HEK293 (cell line): Measurements from ENCODE around the gene HTR7.
"Not testable (repeated sequence)": the region's sequence is repeated elsewhere in the genome, so short reads cannot be mapped to it uniquely, and the experiment has no call there.

Source experiments
- CTCF ChIA-PET: fragments of 350-600 bp; formaldehyde crosslinking; extraction: SDS; loops from one replicate; lab custom pipeline; 2021; ENCODE audit warnings: antibody characterized with exemption; lab: Yijun Ruan, JAX
- POLR2A ChIA-PET: fragments of 300-600 bp; formaldehyde crosslinking; extraction: SDS; loops from one replicate; lab custom pipeline; 2020; ENCODE audit warnings: antibody characterized with exemption, inconsistent platforms; lab: Yijun Ruan, JAX
- H3K27ac ChIP-seq: fragments of 200-500 bp; sonication (Bioruptor generic); 2 replicates; pipeline ENCODE4 v1.5.1; 2014; ENCODE audit warnings: low read depth, low read length, control low read depth, inconsistent platforms; ENCODE audit errors: extremely low read depth
- H3K36me3 ChIP-seq, 2 experiments: fragments of 200-500 bp in 1 of 2; sonication (Bioruptor generic) in 1 of 2; 1 replicate in 1 of 2; 2 replicates in 1 of 2; pipeline ENCODE4 v1.5.1; 2014 to 2017; ENCODE audit warnings: inconsistent platforms in 2 of 2, low read length in 2 of 2; ENCODE audit not compliant: control insufficient read depth in 2 of 2, insufficient read depth in 1 of 2
- H3K4me1 ChIP-seq: fragments of 200-500 bp; sonication (Bioruptor generic); 2 replicates; pipeline ENCODE4 v1.5.1; 2014; ENCODE audit warnings: mild to moderate bottlenecking, low read length, inconsistent platforms; ENCODE audit not compliant: control insufficient read depth, insufficient read depth
- H3K4me3 ChIP-seq: 2 replicates; pipeline ENCODE4 v1.5.1; 2011; ENCODE audit warnings: low read depth, mild to moderate bottlenecking, control low read depth, low read length, moderate library complexity
- H3K9me3 ChIP-seq: fragments of 200-500 bp; sonication (Bioruptor generic); 2 replicates; pipeline ENCODE4 v1.5.1; 2014; ENCODE audit warnings: low read depth, low read length, inconsistent platforms; ENCODE audit not compliant: control insufficient read depth, insufficient read depth
- PRDM1 ChIP-seq: fragments of 450-650 bp; formaldehyde crosslinking; IDR thresholded peaks from 2 replicates; pipeline ENCODE4; 2016; ENCODE audit warnings: missing biosample characterization, missing genetic modification characterization
- TCF7L2 ChIP-seq: IDR thresholded peaks from 2 replicates; pipeline ENCODE4 v1.6.1; 2011; ENCODE audit warnings: low read depth, mild to moderate bottlenecking, inconsistent platforms, low read length, moderate library complexity, borderline replicate concordance
- ZEB2 ChIP-seq: fragments of 450-650 bp; formaldehyde crosslinking; IDR thresholded peaks from 2 replicates; pipeline ENCODE4 v1.5.1; 2016; ENCODE audit warnings: missing biosample characterization, missing genetic modification characterization
- ZNF138 ChIP-seq: fragments of 450-650 bp; formaldehyde crosslinking; IDR thresholded peaks from 2 replicates; pipeline ENCODE4 v1.5.1; 2016; ENCODE audit warnings: missing biosample characterization, missing genetic modification characterization, borderline replicate concordance
- ZNF202 ChIP-seq: fragments of 450-650 bp; formaldehyde crosslinking; IDR thresholded peaks from 2 replicates; pipeline ENCODE4 v1.5.1; 2016; ENCODE audit warnings: missing biosample characterization, missing genetic modification characterization, borderline replicate concordance
- ZNF211 ChIP-seq: fragments of 450-650 bp; formaldehyde crosslinking; IDR thresholded peaks from 2 replicates; pipeline ENCODE4 v1.5.1; 2016; ENCODE audit warnings: low read depth, missing biosample characterization, missing genetic modification characterization
- ZNF302 ChIP-seq: fragments of 450-650 bp; formaldehyde crosslinking; IDR thresholded peaks from 2 replicates; pipeline ENCODE4 v1.5.1; 2016; ENCODE audit warnings: missing biosample characterization, missing genetic modification characterization, low read depth
- ZNF335 ChIP-seq: fragments of 450-650 bp; formaldehyde crosslinking; conservative IDR thresholded peaks from 2 replicates; pipeline ENCODE4 v1.5.1; 2016; ENCODE audit warnings: missing biosample characterization, missing genetic modification characterization
- ZNF404 ChIP-seq: fragments of 450-650 bp; formaldehyde crosslinking; IDR thresholded peaks from 2 replicates; pipeline ENCODE4 v1.5.1; 2017; ENCODE audit warnings: missing biosample characterization, missing genetic modification characterization
- ZNF670 ChIP-seq: fragments of 450-650 bp; formaldehyde crosslinking; IDR thresholded peaks from 2 replicates; pipeline ENCODE4 v1.5.1; 2016; ENCODE audit warnings: missing biosample characterization, missing genetic modification characterization, low read depth
- ZNF677 ChIP-seq: fragments of 450-650 bp; IDR thresholded peaks from 2 replicates; pipeline ENCODE4 v1.5.0; 2018; ENCODE audit warnings: missing biosample characterization, mild to moderate bottlenecking, missing genetic modification characterization, moderate library complexity
- TF ChIP-seq, protein P1 (sequence below): fragments of 450-650 bp; formaldehyde crosslinking; IDR thresholded peaks from 2 replicates; pipeline ENCODE4 v1.5.1; 2016; ENCODE audit warnings: missing biosample characterization, missing genetic modification characterization, borderline replicate concordance
- TF ChIP-seq, protein P2 (sequence below): fragments of 450-650 bp; formaldehyde crosslinking; IDR thresholded peaks from 2 replicates; pipeline ENCODE4 v1.5.1; 2016; ENCODE audit warnings: missing biosample characterization, missing genetic modification characterization, low read depth
- TF ChIP-seq, protein P3 (sequence below): fragments of 450-650 bp; formaldehyde crosslinking; IDR thresholded peaks from 2 replicates; pipeline ENCODE4 v1.5.1; 2016; ENCODE audit warnings: missing biosample characterization, missing genetic modification characterization

The HTR7 gene

DNA sequence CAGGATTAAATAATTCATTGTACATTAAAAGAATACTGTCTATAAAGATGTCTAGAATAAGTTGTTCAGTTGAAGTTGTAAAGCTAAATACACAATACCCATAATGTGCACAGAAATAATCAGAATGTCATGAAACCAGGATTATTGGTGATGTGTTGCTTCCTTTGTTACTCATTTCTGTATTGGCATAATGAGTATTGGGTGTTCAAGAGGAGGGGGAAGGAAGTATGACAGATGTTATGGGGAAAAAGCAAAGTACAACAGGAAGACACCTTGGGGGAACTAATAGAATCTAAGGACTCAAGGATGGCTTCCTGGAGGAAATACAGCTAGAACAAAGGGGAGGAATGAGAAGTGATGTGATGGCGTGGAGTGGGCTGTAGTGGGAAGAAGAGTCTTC, 48.1 kb upstream of the HTR7 start:
- H3K9me3 ChIP-seq: no peaks in the 10 kb centered on the region
- ChIA-PET POLR2A (no interaction called here), CTCF (no interaction called here)
- H3K36me3 ChIP-seq: peaks cover 12 to 56% of the 10 kb centered on the region in 2 experiments
- TF ChIP-seq, protein P1, sequence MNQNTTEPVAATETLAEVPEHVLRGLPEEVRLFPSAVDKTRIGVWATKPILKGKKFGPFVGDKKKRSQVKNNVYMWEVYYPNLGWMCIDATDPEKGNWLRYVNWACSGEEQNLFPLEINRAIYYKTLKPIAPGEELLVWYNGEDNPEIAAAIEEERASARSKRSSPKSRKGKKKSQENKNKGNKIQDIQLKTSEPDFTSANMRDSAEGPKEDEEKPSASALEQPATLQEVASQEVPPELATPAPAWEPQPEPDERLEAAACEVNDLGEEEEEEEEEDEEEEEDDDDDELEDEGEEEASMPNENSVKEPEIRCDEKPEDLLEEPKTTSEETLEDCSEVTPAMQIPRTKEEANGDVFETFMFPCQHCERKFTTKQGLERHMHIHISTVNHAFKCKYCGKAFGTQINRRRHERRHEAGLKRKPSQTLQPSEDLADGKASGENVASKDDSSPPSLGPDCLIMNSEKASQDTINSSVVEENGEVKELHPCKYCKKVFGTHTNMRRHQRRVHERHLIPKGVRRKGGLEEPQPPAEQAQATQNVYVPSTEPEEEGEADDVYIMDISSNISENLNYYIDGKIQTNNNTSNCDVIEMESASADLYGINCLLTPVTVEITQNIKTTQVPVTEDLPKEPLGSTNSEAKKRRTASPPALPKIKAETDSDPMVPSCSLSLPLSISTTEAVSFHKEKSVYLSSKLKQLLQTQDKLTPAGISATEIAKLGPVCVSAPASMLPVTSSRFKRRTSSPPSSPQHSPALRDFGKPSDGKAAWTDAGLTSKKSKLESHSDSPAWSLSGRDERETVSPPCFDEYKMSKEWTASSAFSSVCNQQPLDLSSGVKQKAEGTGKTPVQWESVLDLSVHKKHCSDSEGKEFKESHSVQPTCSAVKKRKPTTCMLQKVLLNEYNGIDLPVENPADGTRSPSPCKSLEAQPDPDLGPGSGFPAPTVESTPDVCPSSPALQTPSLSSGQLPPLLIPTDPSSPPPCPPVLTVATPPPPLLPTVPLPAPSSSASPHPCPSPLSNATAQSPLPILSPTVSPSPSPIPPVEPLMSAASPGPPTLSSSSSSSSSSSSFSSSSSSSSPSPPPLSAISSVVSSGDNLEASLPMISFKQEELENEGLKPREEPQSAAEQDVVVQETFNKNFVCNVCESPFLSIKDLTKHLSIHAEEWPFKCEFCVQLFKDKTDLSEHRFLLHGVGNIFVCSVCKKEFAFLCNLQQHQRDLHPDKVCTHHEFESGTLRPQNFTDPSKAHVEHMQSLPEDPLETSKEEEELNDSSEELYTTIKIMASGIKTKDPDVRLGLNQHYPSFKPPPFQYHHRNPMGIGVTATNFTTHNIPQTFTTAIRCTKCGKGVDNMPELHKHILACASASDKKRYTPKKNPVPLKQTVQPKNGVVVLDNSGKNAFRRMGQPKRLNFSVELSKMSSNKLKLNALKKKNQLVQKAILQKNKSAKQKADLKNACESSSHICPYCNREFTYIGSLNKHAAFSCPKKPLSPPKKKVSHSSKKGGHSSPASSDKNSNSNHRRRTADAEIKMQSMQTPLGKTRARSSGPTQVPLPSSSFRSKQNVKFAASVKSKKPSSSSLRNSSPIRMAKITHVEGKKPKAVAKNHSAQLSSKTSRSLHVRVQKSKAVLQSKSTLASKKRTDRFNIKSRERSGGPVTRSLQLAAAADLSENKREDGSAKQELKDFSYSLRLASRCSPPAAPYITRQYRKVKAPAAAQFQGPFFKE (tag by site-specific recombination): no peak
- no peak for TF ChIP-seq ZNF404
- TF ChIP-seq ZNF670 (tag by site-specific recombination): no peak
- no peak overlapping the region for H3K4me3 ChIP-seq
- no peaks in the 10 kb centered on the region for H3K4me1 ChIP-seq
- no peak overlapping the region for H3K27ac ChIP-seq

DNA sequence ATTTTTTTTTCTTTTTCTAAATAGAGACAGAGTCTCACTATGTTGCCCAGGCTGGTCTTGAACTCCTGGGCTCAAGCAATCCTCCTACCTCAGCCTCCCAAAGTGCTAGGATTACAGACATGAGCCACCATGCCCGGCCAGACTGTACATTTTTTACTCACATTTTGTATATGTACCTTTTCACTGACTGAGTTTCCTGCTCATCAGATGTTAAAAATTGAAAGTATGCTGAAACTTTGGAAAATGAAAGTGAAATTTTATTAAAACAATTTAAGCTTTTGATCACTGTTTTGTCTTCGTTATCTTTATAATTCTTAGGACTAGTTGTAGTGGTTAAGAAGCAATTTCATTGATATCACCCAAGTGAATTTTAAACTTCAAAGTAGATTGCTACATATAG, 39.1 kb upstream of the HTR7 start:
- CTCF ChIA-PET: interaction anchor here (0.6 to 1.3 kb wide), 3 partner anchors 14 to 400 kb away, joined by 3 to 5 read pairs (median 4); no protein-coding TSS in a partner anchor
- TF ChIP-seq PRDM1 (tag by site-specific recombination): peak; percentile 79
- TF ChIP-seq, all 188 proteins: peak for 1; not testable (repeated sequence) for 187
- H3K36me3 ChIP-seq: peaks cover 44 to 77% of the 10 kb centered on the region in 2 experiments

DNA sequence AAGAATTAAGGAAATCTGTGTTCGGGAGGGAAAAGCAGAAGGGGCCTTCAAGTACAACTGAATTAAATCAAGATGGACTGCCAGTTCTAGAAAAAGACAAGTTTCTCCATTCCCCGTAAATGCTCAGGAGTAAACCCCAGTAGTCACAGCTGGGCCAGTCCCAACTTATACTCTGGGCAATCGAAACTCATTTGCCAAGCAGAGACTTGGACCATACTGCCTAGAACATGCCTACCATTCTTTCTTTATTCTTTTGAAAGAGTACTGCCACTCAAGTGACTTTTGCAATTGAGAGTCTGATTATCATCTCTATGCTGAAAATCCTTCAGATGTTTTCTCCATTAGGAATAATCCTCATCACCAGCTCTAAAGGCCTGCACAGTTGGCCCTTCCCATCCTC, 35.4 kb upstream of the HTR7 start:
- H3K9me3 ChIP-seq: no peaks in the 10 kb centered on the region
- ChIA-PET POLR2A (no interaction called here), CTCF (interaction anchor here (0.9 to 1.4 kb wide), 2 partner anchors 13 to 18 kb away, joined by 3 to 5 read pairs; no protein-coding TSS in a partner anchor)
- TF ChIP-seq, protein P2, sequence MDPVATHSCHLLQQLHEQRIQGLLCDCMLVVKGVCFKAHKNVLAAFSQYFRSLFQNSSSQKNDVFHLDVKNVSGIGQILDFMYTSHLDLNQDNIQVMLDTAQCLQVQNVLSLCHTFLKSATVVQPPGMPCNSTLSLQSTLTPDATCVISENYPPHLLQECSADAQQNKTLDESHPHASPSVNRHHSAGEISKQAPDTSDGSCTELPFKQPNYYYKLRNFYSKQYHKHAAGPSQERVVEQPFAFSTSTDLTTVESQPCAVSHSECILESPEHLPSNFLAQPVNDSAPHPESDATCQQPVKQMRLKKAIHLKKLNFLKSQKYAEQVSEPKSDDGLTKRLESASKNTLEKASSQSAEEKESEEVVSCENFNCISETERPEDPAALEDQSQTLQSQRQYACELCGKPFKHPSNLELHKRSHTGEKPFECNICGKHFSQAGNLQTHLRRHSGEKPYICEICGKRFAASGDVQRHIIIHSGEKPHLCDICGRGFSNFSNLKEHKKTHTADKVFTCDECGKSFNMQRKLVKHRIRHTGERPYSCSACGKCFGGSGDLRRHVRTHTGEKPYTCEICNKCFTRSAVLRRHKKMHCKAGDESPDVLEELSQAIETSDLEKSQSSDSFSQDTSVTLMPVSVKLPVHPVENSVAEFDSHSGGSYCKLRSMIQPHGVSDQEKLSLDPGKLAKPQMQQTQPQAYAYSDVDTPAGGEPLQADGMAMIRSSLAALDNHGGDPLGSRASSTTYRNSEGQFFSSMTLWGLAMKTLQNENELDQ (tag by site-specific recombination): no peak
- TF ChIP-seq ZEB2 (tag by site-specific recombination): no peak
- TF ChIP-seq ZNF138 (tag by site-specific recombination): no peak
- TF ChIP-seq ZNF677: no peak
- TF ChIP-seq ZNF335 (tag by site-specific recombination): no peak
- TF ChIP-seq ZNF302 (tag by site-specific recombination): no peak
- TF ChIP-seq ZNF202 (tag by site-specific recombination): no peak
- TF ChIP-seq ZNF211: no peak
- no peak for TF ChIP-seq TCF7L2
- TF ChIP-seq, protein P3, sequence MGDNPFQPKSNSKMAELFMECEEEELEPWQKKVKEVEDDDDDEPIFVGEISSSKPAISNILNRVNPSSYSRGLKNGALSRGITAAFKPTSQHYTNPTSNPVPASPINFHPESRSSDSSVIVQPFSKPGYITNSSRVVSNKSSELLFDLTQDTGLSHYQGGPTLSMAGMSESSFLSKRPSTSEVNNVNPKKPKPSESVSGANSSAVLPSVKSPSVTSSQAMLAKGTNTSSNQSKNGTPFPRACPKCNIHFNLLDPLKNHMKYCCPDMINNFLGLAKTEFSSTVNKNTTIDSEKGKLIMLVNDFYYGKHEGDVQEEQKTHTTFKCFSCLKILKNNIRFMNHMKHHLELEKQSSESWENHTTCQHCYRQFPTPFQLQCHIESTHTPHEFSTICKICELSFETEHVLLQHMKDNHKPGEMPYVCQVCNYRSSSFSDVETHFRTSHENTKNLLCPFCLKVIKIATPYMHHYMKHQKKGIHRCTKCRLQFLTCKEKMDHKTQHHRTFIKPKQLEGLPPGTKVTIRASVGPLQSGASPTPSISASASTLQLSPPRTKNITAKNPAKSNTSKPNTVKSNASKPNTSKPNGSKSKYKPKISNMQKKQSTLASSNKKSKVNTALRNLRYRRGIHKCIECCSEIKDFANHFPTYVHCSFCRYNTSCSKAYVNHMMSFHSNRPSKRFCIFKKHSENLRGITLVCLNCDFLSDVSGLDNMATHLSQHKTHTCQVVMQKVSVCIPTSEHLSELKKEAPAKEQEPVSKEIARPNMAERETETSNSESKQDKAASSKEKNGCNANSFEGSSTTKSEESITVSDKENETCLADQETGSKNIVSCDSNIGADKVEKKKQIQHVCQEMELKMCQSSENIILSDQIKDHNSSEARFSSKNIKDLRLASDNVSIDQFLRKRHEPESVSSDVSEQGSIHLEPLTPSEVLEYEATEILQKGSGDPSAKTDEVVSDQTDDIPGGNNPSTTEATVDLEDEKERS (tag by site-specific recombination): no peak
- no peaks in the 10 kb centered on the region for H3K4me1 ChIP-seq
- no peak overlapping the region for H3K4me3 ChIP-seq
- H3K27ac ChIP-seq: no peak overlapping the region
- peaks cover 59 to 85% of the 10 kb centered on the region in 2 experiments for H3K36me3 ChIP-seq

More for the DNA sequence above, 39.1 kb upstream of the HTR7 start:
- H3K9me3 ChIP-seq, H3K4me3 ChIP-seq, H3K27ac ChIP-seq, POLR2A ChIA-PET, H3K4me1 ChIP-seq: not testable (repeated sequence)
